ENCODE data around the gene PTPRN2.

PTPRN2 gene

DNA sequence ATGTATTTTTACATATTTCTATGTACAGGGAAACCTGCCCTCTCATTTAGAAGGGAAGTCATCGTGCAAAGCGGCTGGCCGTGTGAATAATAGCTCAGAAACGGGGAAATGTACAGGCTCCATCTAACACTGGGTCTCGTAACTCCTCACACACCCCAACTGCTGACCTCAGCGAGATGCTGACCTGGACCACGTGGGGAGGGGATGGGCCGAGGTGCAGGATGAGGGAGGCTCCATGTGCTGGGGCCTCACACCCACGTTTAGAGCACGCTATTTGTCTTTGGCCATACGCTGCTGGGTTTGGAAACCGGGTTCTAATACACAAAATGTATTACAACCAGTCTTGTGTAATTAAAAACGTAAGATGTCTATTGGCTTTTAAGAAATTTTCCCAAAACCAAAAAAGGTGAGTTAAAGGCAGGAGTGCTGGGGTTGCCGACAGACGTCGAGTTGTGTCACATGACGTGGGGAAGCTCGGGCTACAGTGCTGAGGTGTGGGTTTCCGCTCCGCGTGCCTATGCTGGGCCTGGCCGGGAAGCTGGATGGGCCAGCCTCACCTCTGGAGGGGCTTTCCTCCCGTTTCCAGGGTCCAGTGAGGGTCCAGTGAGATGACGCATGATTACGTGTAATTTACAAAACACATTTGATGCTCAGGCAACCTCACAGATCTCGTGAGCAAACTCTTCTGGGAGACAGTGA is 1035.2 kb downstream of the PTPRN2 start:
- DNase-seq: no peak

DNA sequence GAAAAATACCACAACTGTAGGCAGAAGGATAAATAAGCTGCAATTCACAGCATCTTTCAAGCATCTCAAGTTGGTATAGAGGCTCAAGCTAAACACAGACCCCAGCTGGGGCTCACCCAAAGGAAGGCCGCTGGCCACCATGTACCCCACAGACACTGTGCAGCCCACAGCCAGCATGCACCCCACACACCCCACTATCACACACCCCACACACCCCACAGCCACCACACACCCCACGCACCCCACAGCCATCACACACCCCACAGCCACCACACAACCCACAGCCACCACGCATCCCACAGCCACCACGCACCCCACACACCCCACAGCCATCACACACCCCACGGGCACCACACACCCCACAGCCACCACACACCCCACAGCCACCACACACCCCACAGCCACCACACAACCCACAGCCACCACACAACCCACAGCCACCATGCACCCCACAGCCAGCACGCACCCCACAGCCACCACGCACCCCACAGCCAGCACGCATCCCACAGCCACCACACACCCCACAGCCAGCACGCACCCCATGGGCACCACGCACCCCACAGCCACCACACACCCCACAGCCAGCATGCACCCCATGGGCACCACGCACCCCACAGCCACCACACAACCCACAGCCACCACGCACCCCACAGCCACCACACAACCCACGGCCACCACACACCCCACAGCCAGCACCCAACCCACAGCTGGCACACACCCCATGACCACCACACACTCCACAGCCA is 1036.1 kb downstream of the PTPRN2 start:
- no peak for DNase-seq

DNA sequence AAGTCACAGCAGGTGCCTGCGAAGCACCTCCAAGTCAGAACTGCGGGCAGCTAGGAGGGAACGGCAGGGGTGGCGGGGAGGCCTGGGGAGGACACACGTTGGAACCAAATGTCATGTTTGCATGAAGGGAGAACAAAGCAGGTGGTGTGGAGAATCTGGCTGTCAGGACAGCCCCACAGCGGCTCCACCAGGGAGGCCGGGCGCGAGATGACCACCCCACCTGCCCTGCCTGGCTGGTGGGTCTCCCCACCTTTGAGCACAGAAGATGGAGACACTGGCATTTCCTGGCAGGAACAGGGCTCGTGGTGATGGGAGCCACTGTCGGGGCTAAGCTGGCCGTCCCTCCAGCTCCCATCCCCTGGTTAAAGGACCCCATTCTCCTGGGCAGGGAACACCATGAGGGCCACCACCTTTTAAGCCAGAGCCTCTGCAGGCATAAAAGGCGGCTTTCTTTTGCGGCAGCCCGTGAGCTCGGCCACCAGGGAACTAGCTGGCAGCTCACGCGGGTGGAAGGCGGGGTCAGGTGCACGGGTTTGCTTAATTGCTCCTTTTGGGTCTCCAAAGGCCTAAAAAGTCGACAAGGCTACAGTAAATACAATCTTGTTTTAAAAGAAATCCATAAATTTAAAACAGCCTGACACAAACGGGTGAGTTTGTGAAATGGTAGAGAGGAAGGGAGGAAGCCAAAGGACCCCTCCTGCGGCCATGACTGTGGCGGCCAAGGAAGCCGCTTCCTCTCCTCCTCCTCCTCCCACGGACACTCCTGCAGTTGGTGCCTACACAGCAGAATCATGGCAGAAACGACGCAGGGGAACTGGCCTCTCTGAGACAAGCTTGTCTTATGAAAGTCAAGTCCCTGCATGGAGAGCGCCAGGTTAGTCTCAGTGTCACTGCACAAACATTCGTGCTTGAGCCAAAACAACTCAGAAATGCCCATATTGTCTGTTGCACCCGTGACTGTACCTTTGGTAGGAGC is 1037.0 kb downstream of the PTPRN2 start:
- DNase-seq: no peak

DNA sequence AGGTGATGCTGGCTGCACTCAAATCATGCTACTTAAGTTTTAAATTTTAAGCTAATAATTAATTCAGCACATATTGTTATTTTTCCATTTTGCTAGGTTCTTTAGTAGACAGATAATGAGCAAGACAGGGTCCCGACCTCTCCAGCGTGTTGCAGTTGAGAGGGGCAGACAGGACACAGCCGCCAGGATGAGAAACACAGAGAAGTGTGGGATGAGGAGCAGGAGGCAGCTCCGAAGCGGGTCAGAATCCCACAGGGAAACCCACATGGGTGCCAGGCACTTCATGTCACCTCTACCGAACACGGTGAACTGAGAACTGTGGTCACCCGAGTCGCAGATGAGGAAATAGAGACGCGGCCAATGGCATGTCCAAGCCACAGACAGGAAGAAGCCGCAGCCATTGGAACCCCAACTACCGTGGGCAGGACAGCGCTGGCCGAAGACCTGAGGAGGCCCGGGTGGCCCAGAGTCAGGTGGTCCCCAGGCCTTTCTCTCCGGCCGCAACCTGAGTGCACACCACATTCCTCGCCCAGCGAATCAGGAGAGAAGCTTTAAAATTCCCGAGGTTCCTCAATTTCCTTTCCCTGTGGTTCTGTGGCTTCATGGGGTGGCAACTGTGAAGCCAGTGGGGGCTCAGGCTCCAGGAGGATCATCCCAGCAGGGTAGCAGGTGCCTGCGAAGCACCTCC is 1037.9 kb downstream of the PTPRN2 start:
- no peak for DNase-seq

DNA sequence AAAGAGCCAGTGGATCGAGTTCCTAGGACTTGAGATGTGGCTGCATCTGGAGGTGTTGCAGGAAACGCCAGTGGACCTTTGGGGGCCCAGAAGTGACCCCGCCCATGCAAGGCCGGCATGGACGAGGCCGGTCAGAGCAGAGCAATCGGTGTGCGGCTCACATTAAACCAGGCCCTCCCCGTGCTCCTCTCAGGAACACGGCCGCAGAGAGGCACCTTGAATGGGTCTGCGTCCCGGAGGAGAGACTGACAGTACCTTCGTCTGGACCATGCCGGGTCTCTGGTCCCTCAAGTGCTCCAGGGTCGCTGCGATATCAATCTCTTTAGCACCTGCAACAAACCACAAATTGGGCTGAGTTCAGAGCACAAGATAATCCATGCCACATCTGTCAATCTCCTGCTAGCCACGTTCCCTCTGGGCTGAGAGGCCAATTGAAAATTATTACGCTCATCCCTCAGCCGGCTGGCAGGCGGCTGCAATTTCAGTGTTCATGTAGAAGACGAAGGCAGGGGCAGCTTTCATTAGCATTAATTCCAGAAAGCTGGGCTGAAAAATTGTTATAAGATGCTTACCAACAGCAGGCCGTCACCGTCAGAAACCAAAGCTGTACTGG is 1038.8 kb downstream of the PTPRN2 start:
- no peak for DNase-seq

DNA sequence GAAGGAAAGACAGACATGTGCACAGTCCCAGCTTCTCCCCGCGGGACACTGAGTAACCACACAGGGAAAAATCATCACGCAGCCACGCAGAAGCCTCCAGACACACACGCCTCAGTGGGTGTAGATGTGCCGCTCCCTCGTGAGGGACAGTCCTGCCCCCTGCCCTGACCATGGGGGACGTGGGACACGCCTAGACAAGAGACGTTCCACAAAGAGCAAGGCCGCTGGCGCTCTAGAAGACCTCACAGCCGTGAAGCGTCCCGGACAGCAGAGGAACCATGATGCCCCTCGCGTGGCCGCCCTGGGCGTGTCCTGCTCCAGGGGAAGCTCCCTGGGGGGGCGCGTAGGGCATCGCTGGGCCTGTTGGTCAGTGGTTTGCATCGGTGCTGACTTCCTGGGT is 1040.0 kb downstream of the PTPRN2 start:
- DNase-seq: no peak

DNA sequence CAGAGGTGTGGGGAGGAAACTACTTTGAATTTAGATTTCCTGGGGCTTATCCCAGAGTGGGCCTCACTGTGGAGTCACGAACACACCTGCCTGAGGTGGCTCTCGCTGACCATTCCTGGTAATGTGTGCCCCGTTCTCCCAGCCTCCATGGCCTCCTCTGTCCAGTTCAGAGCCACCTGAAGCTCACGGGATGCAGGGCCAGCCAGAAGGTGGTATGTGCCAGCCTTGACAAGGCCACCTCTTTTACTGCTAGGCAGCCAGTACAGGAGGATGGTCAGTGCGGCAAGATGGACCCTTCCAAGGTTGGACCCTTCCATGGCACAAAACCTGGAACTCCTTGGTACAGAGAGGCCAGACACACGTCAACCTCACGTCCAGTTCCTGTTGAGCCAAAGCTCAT is 1040.5 kb downstream of the PTPRN2 start:
- DNase-seq: no peak

DNA sequence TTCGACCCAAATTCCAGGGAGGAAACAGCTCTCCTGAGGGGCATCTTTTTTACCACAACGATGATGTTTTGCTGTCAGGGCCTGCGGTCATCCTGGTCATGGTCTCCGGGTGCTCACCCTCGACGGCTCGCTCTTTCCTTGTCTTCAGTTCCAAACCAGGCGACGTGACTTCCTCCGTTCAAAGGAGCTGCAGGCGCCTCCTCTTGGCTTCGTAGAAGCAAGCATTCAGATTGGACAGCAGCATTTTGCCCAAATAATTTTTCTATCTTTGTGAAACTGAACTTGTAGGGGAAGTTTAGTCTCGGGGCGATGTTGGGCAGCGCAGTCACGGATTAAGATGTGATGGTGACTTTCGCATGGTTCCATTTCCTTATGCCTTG is 1042.0 kb downstream of the PTPRN2 start:
- DNase-seq: no peak

DNA sequence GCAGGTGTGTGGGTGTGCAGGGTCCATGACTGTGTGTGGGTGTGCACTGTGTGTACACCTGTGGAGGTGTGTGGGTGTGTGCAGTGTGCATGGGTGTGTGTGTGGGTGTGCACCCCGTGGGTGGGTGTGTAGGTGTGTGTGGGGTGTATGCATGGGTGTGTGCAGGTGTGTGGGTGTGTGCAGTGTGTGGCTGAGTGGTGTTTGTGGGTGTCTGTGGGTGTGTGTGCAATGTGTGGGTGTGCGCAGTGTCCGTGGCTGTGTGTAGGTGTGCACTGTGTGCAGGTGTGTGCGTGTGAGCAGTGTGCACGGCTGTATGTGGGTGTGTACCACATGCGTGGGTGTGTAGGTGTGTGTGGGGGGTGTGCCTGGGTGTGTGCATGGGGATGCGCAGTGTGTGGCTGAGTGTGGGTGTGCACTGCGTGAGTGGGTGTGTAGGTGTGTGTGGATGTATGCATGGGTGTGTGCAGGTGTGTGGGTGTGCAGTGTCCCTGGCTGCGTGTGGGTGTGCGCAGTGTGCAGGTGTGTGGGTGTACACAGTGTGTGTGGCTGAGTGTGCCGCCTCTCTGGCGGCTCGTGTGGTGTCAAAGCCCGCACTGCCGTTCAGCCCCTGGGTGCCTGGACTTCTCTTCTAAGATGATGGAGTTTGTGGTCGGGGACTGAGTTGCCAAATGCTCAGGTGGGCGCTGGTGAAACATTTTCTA is 1042.5 kb downstream of the PTPRN2 start:
- no peak for DNase-seq

DNA sequence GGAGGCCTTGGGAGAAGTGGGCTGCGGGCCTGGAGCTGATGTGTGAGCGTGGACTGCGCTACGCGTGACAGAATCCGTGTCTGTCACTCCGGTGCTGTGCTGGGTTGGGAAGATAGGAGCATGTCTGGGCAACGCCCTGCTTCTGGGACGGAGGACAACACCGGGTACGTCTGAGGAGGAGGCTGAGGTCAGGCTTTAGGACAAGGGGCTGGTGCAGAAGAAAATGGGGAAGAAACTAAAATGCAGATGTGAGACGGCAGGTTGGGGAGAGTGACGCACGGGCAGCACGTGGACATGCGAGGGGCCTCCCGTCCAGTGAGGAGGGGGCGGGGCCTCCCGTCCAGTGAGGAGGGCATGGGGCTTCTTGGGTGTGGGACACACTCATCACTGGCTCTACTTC is 1043.4 kb downstream of the PTPRN2 start:
- peak in 1 of 4 experiments; percentile 8 for DNase-seq

DNA sequence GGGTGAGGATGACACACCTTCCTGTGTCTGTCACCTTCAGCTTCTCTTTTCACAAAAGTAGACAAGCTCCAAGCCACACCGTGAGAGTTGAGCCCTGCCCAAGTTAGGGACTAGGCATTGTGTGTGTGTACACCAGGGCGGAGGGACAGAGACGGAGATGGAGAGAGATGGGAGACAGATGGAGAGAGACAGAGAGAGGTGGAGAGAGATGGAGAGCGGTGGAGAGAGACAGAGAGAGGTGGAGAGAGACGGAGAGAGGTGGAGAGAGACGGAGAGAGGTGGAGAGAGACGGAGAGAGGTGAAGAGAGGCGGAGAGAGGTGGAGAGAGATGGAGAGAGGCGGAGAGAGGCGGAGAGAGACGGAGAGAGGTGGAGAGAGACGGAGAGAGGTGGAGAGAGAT is 1043.8 kb downstream of the PTPRN2 start:
- DNase-seq: no peak

DNA sequence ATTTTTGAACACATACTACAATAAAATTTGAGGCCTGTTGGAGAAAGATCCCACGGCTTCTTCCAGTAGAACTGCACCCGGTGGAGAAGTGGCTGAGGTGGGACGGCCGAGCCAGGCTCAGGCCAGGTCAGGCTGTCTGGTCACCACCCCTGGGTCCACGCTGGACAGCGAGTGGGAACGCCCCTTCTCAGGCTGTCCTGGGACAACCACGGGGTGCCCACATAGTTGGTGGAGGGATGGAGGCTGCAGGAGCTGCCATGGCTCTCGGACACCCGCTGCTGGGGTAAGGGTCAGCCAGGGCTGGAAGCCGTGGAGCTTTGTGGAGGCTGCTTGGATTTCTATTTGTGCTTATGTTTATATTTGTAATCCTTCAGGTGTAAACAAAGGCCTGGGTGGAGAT is 1044.3 kb downstream of the PTPRN2 start:
- no peak for DNase-seq

DNA sequence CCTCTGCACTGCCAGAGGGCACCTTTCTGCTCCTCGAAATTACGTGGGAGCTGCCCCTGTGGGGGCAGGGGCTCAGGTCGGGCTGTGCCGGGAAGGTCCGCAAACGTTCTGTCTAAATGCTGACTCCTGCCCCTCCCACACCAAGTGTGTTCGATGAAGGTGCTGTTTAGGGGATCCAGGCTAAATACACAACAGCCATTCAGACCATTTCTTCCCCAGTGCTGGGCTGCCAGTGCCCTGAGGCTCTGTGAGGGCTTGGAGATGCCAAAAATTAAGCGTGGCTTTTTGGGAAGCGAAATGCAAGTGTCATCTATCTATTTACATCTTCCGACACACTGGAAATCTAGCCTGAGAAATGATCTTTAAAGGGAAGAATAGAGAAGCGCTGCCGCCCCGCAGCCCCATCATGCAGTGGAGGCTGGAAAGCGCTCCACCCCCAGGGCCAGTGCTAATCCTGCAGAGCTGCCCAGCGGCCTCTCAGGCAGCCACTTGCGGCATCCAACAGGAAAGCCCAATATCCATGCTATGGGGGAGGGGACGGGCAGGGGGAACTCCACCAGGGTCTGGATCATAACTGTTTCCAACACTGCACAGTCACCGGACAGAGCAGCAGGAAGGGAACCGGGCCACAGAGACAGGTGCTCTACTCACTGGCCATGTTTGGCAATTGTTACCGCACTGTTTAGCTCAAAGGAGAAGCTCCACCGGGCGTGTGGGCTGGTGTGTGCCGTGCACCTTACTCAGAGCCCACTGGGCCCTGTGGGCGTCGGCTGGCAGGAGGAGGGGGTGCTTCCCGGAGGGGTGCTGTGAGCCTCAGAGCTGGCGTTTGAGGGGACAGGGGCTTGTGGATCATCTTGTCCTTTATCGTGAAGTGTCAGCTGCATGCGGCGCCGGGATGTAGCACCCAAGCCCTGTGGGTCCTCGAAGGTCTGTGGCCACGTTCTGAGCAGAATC is 1045.3 kb downstream of the PTPRN2 start:
- no peak for DNase-seq

DNA sequence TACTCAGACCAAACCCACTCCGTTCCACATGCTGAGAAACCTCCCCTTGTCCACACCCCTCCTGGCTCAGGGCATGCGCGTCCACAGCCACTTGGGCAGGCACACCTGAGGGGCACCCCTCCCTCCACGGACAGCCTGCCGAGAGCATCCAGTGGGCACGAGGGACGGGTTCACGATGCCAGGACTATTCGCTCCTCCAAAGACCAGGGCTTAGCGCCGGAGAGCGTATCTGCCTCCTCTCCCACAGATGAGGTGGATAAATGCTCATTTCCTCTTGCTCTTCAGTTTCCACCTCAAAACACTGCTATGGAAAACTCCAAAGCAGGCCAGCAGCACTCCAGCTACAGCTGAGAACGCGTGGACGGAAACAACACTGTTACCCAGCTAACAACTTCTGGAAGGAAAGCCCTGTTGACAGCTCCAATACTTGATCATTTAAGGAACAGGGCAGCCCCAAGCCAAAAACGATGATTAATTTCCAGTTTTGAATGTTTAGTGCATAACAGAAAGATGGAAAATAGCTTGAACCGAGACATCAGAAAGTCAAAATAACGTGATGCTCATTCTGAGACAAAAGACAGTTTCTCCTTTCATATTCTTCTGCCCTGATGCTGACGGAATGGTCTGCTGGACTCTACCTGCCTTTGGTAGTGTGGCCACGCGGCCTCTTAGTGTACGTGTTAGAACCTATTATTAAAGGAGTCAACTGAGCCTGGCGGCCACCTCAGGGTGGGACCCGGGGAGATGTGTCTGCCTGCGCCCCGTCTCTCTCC is 1046.1 kb downstream of the PTPRN2 start:
- DNase-seq: no peak

DNA sequence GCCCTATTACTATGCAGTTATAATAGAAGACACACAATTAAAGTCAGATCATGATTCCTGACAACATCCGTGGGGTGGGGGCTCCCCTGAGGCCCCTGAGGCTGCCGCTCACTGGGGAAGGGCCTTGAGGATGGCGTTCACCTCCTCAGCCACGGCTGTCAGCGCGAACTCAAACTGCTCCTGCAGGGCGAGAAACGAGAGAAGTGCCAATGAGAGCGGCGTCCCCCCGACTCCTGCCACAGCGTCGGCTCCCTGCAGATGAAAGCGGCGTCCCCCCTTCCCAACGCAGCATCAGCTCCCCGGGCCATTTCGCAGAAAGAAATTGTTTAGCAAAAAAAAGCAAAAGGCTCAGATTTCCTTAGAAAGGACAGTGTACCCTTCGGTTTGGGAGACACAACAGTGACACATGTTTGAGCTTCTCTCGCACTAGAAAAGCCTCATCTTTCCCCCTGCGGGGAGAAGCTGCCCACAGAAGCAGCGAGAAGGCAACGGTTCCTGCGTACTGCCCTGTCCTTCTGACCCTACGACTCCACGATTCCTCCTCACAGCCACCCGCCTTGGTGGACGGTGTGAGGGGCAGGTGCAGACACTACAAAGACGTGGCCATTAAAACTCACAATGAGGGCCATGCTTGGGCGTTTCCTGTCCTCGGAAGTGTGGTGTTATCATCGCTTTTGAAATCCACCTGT is 1046.9 kb downstream of the PTPRN2 start:
- DNase-seq: no peak

DNA sequence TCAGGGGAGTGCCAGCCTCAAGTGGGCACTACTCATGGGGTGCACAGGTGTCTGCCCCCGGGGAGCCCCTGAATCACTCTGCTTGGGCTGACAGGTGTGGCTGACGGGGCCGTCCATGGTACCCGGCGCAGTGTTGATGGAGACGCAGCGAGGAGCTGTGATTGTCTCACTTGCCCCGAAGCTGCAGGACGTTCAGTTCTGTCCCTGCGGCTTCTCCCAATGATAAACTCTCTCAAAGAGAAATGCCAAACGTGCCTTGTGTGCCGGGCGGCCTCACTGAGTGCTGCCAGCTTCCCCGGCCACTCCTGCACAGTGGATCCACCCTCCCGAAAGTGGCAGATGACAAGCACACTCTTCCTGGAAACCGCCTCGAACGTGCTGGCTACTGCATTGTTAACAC is 1047.6 kb downstream of the PTPRN2 start:
- DNase-seq: no peak

DNA sequence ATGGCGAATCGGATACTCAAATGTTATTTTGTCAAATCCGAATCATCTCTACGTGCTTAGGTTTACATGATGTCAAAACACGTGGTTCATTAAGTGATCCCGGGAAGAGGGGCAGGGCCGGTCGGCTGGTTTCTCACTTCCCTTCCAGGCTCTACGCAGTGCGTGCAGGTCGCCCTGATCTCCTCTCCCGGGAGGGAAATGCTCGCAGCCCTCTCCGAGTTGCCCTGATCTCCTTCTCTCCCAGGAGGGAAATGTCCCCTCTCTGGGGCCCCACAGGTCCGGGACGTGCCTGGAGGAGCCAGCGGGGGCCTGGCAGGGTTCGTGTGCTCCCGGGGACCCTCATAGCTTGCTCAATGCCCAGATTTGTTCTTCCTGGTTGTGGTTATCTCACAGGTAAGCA is 1048.1 kb downstream of the PTPRN2 start:
- no peak for DNase-seq

DNA sequence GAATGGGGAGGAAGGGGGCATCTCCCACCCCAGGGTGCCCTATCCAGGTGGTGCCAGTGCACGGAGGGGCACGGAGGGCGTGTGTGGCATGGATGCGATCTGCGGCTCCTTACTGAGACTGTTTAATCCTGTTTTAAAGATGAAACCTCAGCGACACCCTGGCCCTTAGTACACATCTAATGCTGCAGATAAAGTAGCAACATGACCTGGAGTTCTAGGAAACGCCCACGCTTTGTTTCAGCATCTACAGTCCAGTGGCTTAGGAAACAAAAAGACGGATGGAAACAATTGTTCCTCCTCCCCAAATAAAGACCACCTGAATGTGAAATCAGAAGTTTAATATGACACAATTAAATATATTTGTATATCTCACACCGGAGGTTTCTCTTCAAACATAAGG is 1048.9 kb downstream of the PTPRN2 start:
- no peak for DNase-seq

DNA sequence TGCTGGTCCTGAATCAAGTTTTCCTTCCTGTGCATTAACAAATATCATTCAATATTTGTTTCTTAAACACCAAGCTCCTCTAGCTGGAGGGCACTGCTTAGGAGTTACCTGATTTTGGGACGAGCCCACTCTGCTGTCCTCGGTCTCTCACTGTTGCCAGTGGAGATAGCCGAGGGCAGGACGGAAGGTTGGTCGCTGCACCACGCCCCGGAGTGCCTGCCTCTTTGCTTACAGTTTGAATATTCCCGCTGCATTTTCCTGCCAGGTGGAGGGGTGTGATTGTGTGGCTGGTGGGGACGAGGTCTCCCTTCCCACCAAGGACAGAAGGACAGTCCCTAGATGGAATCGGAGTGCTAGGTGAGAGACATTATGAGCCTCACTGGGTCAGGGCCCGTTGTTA is 1049.3 kb downstream of the PTPRN2 start:
- DNase-seq: no peak

Data from suppressor macrophage (primary cell).